ENCODE measurements around the gene NGRN. TPM values are rescaled to one million over a fixed set of nuclear protein-coding genes. Genes with fewer than 3 reads are reported as not detected.
A peak's percentile ranks its signal among the peaks of the same experiment; 100 is the strongest.

NGRN gene
- total RNA-seq, 1 experiment from 2014 or later = 70.5 TPM

DNA sequence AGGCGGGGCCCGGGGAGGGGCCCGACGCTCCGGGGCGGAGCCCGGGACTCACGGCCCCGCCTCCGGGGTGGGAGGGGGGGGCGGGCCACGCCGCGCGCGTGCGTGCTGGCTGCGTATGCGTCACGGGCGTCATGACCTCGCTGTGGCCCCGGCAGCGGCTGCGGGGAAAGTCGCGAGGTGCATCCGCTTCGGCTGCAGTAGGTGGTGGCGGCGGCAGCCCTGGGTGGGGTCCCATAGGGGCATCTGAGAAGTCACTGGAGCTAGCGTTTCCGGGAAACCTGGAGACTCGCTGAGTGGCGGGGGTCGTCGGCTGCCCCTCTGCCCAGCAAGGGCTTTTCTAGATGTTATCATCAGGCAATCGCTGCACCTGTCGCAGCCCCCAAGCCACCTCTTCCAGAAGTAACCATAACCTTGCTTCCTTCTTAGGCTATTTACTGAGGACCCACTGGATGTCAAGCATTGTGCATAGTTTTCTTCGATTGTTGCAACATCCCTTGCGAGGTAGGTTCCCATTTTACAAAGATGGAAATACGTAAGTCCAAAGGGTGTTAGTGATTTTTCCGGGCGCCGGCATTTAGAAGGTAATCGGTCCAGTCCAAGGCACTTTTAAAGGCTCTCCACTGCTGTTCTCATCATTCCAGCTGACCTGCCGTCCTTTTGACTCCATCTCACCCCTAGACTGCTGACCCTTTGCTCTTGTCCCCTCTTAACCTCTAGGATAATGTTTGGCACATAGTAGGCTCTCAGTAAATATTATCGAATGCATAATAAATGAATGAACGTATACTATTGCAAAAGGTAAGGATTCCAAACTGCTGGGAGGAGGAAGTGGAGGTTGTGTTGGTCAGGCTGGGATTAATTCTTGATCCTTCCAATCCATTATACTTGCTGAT is 31.1 kb upstream of the NGRN start, which contains the start of gene GDPGP1:
Gene GDPGP1 (plus strand): TSS at position 114 of the 893 bp plus-strand sequence. CDS start 6,700 bp downstream, outside the sequence.
- Mint-ChIP-seq H3K36me3 (ENCODE audit: insufficient read depth, unreplicated experiment) (peaks cover 34% of the 10 kb centered on the region), H3K27me3 (ENCODE audit: insufficient read depth, unreplicated experiment) (no peaks in the 10 kb centered on the region), H3K9me3 (ENCODE audit: unreplicated experiment) (no peaks in the 10 kb centered on the region), H3K4me3 (ENCODE audit: unreplicated experiment) (peak within 1 kb of the TSS; percentile 85), H3K4me1 (ENCODE audit: insufficient read depth, unreplicated experiment) (peaks cover 19% of the 10 kb centered on the region), H3K27ac (ENCODE audit: low read depth, unreplicated experiment) (peak within 1 kb of the TSS; percentile 12)
- BruUV-seq (replicated peaks) = no TSS peak
- POLR2A ChIA-PET = interaction anchor here (0.5 to 4.7 kb wide), 27 partner anchors 8 to 754 kb away, joined by 3 to 66 read pairs (median 5); partner anchors contain the start of genes AP3S2, NGRN, SEMA4B and TTLL13
- intact Hi-C loops (cut with micrococcal nuclease) = loop anchor here (2.0 to 5.0 kb wide), 3 partner anchors 30 to 337 kb away; partner anchors contain the start of gene NGRN
- peak; percentile 33 for DNase-seq (ENCODE audit: unreplicated experiment)
- CTCF ChIA-PET = interaction anchor here (0.5 to 4.8 kb wide), 10 partner anchors 13 to 93 kb away, joined by 3 to 48 read pairs (median 7); no protein-coding TSS in a partner anchor
- TF ChIP-seq, protein P1, sequence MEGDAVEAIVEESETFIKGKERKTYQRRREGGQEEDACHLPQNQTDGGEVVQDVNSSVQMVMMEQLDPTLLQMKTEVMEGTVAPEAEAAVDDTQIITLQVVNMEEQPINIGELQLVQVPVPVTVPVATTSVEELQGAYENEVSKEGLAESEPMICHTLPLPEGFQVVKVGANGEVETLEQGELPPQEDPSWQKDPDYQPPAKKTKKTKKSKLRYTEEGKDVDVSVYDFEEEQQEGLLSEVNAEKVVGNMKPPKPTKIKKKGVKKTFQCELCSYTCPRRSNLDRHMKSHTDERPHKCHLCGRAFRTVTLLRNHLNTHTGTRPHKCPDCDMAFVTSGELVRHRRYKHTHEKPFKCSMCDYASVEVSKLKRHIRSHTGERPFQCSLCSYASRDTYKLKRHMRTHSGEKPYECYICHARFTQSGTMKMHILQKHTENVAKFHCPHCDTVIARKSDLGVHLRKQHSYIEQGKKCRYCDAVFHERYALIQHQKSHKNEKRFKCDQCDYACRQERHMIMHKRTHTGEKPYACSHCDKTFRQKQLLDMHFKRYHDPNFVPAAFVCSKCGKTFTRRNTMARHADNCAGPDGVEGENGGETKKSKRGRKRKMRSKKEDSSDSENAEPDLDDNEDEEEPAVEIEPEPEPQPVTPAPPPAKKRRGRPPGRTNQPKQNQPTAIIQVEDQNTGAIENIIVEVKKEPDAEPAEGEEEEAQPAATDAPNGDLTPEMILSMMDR (IDR thresholded peaks at IDR 0.05; ENCODE audit: unreplicated experiment) = no peak

DNA sequence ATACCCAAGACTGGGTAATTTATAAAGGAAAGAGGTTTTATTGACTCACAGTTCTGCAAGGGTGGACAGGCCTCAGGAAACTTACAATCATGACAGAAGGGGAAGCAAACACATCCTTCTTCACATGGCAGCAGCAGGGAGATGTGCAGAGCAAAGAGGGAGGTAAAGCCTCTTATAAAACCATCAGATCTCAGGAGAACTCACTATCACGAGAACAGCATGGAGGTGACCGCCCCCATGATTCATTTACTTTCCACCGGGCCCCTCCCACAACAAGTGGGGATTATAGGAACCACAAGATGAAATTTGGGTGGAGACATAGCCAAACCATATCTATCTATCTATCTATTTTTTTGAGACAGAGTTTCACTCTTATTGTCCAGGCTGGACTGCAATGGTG is 26.1 kb upstream of the NGRN start:
- CTCF ChIA-PET = interaction anchor here (0.7 to 1.5 kb wide), 3 partner anchors 10 to 341 kb away, joined by 3 read pairs; partner anchors contain the start of gene TTLL13
- BruUV-seq (replicated peaks) = no TSS peak
- Mint-ChIP-seq H3K27me3 (ENCODE audit: insufficient read depth, unreplicated experiment) (no peaks in the 10 kb centered on the region), H3K4me1 (ENCODE audit: insufficient read depth, unreplicated experiment) (peaks cover 8% of the 10 kb centered on the region), H3K9me3 (ENCODE audit: unreplicated experiment) (no peaks in the 10 kb centered on the region), H3K27ac (ENCODE audit: low read depth, unreplicated experiment) (no peak overlapping the region), H3K4me3 (ENCODE audit: unreplicated experiment) (no peak overlapping the region), H3K36me3 (ENCODE audit: insufficient read depth, unreplicated experiment) (peaks cover 17% of the 10 kb centered on the region)
- intact Hi-C loops (cut with micrococcal nuclease) = no loop called here
- TF ChIP-seq, protein P1 (IDR thresholded peaks at IDR 0.05; ENCODE audit: unreplicated experiment) = no peak
- POLR2A ChIA-PET = interaction anchor here (0.9 kb wide), 1 partner anchor 105 kb away, joined by 3 read pairs; no protein-coding TSS in a partner anchor
- DNase-seq (ENCODE audit: unreplicated experiment) = no peak

DNA sequence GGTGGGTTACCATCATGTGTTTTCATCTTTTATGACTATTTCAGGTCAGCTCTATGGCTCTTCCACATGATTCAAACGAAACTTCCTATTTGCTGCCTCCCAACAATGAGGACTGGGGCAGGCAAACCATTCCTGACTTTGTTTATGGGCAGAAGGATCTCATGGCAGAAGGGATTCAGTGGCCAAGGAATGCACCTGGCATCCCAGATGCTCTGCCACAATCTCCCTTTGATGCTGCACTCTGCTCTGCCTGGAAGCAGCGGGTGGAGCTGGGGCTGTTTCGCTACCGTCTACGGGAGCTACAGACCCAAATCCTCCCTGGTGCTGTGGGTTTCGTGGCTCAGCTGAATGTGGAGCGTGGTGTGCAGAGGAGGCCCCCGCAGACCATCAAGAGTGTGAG is 24.6 kb upstream of the NGRN start:
- no TSS peak for BruUV-seq (replicated peaks)
- Mint-ChIP-seq H3K27me3 (ENCODE audit: insufficient read depth, unreplicated experiment) (no peaks in the 10 kb centered on the region), H3K9me3 (ENCODE audit: unreplicated experiment) (no peaks in the 10 kb centered on the region), H3K27ac (ENCODE audit: low read depth, unreplicated experiment) (no peak overlapping the region), H3K4me1 (ENCODE audit: insufficient read depth, unreplicated experiment) (no peaks in the 10 kb centered on the region), H3K4me3 (ENCODE audit: unreplicated experiment) (no peak overlapping the region), H3K36me3 (ENCODE audit: insufficient read depth, unreplicated experiment) (peaks cover 17% of the 10 kb centered on the region)
- ChIA-PET CTCF (no interaction called here), POLR2A (no interaction called here)
- TF ChIP-seq, protein P1 (IDR thresholded peaks at IDR 0.05; ENCODE audit: unreplicated experiment) = no peak
- DNase-seq (ENCODE audit: unreplicated experiment) = no peak
- intact Hi-C loops (cut with micrococcal nuclease) = no loop called here

Data from MCF 10A (cell line).